H1 (cell line): ENCODE data around the gene TTLL9. TPM values are rescaled to one million over a fixed set of nuclear protein-coding genes. Genes with fewer than 3 reads are reported as not detected.

Experiments
- CTCF ChIA-PET: fragments of 300-600 bp; sonication (Branson Sonifier 250); formaldehyde crosslinking; loops from one replicate; lab custom pipeline; 2021; ENCODE audit not compliant: partially characterized antibody; lab: Charles Lee
- POLR2A ChIA-PET: fragments of 300-600 bp; sonication (Branson Sonifier 250); formaldehyde crosslinking; loops from one replicate; lab custom pipeline; 2021; ENCODE audit warnings: inconsistent platforms; ENCODE audit not compliant: partially characterized antibody; lab: Charles Lee
- DNase-seq, 2 experiments: peaks; one replicate each; pipeline versions ENCODE4 v3.0.0 to v3.0.0-alpha.2; 2010 to 2022; ENCODE audit warnings: low spot score in 2 of 2, low read depth in 1 of 2, mixed read lengths in 1 of 2
- FAIRE-seq: peaks from 2 replicates; lab custom pipeline; 2011; peaks lifted over from hg19 to GRCh38; lab: Jason Lieb, UNC
- H2AFZ ChIP-seq: 2 replicates; pipeline ENCODE4 v1.8.1; 2012; ENCODE audit warnings: low read length, inconsistent platforms
- H2AK5ac ChIP-seq: 2 replicates; pipeline ENCODE4 v1.6.1; 2013; ENCODE audit warnings: low read depth, low read length
- H2BK120ac ChIP-seq: replicated peaks from 2 replicates; pipeline ENCODE3; 2013; ENCODE audit warnings: low read depth, low read length, inconsistent platforms
- H2BK12ac ChIP-seq: 2 replicates; pipeline ENCODE4 v1.6.1; 2013; ENCODE audit warnings: low read depth, low read length
- H2BK15ac ChIP-seq: 2 replicates; pipeline ENCODE4 v1.6.1; 2013; ENCODE audit warnings: low read length
- H2BK20ac ChIP-seq: 2 replicates; pipeline ENCODE4 v1.6.1; 2013; ENCODE audit warnings: low read length
- H2BK5ac ChIP-seq: 2 replicates; pipeline ENCODE4 v1.6.1; 2013; ENCODE audit warnings: low read depth, low read length
- H3K14ac ChIP-seq: 2 replicates; pipeline ENCODE4 v1.6.1; 2013; ENCODE audit warnings: inconsistent platforms; ENCODE audit not compliant: insufficient read length
- H3K18ac ChIP-seq: 2 replicates; pipeline ENCODE4 v1.6.1; 2013; ENCODE audit warnings: low read length; ENCODE audit errors: extremely low read depth
- H3K23ac ChIP-seq: 2 replicates; pipeline ENCODE4 v1.6.1; 2013; ENCODE audit warnings: inconsistent platforms; ENCODE audit not compliant: insufficient read length
- H3K23me2 ChIP-seq: 2 replicates; pipeline ENCODE4 v1.6.1; 2013; ENCODE audit warnings: low read depth, low read length
- H3K27ac ChIP-seq: 2 replicates; pipeline ENCODE4 v1.6.1; 2011; ENCODE audit warnings: low read depth, low read length, inconsistent platforms
- H3K27me3 ChIP-seq, 4 experiments: replicated peaks in 1 of 4; 1 replicate in 1 of 4; 2 replicates in 3 of 4; pipeline versions ENCODE4 v1.6.1 to v1.8.1; 2011 to 2013; ENCODE audit warnings: low read length in 3 of 4, mild to moderate bottlenecking in 3 of 4, inconsistent platforms in 2 of 4, mixed read lengths in 2 of 4, moderate library complexity in 1 of 4; ENCODE audit not compliant: control insufficient read depth in 3 of 4, insufficient read depth in 3 of 4; ENCODE audit errors: extremely low read depth in 1 of 4
- H3K36me3 ChIP-seq, 4 experiments: 2 replicates each; pipeline versions ENCODE4 v1.6.1 to v1.8.1; 2011 to 2013; ENCODE audit warnings: mild to moderate bottlenecking in 4 of 4, low read length in 3 of 4, moderate library complexity in 2 of 4, control low read depth in 1 of 4, inconsistent platforms in 1 of 4; ENCODE audit not compliant: insufficient read depth in 4 of 4, control insufficient read depth in 2 of 4
- H3K4ac ChIP-seq: replicated peaks from 2 replicates; pipeline ENCODE3; 2013; ENCODE audit warnings: low read length, low read depth, mixed read lengths, inconsistent platforms; ENCODE audit not compliant: insufficient read length
- H3K4me1 ChIP-seq, 4 experiments: replicated peaks in 1 of 4; 1 replicate in 1 of 4; 2 replicates in 3 of 4; pipeline versions ENCODE4 v1.6.1 to v1.8.1; 2011 to 2013; ENCODE audit warnings: low read length in 3 of 4, inconsistent platforms in 2 of 4, mixed read lengths in 1 of 4; ENCODE audit not compliant: insufficient read depth in 4 of 4, control insufficient read depth in 3 of 4
- H3K4me2 ChIP-seq, 2 experiments: 2 replicates each; pipeline versions ENCODE4 v1.6.1 to v1.8.1; 2011 to 2013; ENCODE audit warnings: low read depth in 2 of 2, low read length in 2 of 2, control low read depth in 1 of 2, inconsistent platforms in 1 of 2, mild to moderate bottlenecking in 1 of 2; ENCODE audit not compliant: insufficient read depth in 1 of 2
- H3K4me3 ChIP-seq, 4 experiments: fragments of 200-600, 300-600 bp in 1 of 4; sonication (generic), shearing (Covaris generic), sonication (Bioruptor Twin) in 1 of 4; 2 replicates each; pipeline versions ENCODE4 v1.5.1 to v1.8.1; 2011 to 2016; ENCODE audit warnings: low read length in 4 of 4, low read depth in 3 of 4, control low read depth in 2 of 4, inconsistent platforms in 2 of 4, mild to moderate bottlenecking in 2 of 4, mixed read lengths in 1 of 4, moderate library complexity in 1 of 4; ENCODE audit not compliant: insufficient read depth in 2 of 4; ENCODE audit errors: extremely low read depth in 1 of 4
- H3K56ac ChIP-seq: replicated peaks from 2 replicates; pipeline ENCODE3; 2013; ENCODE audit warnings: low read depth, mild to moderate bottlenecking, mixed read lengths, low read length, inconsistent platforms; ENCODE audit not compliant: insufficient read length
- H3K79me1 ChIP-seq: 2 replicates; pipeline ENCODE4 v1.6.1; 2013; ENCODE audit warnings: low read depth, low read length, control low read depth
- H3K79me2 ChIP-seq, 2 experiments: 2 replicates each; pipeline versions ENCODE4 v1.6.1 to v1.8.1; 2012 to 2013; ENCODE audit warnings: low read length in 2 of 2, mild to moderate bottlenecking in 2 of 2, inconsistent platforms in 1 of 2; ENCODE audit not compliant: insufficient read depth in 2 of 2, control insufficient read depth in 1 of 2
- H3K9ac ChIP-seq, 4 experiments: replicated peaks in 1 of 4; 1 replicate in 1 of 4; 2 replicates in 3 of 4; pipeline versions ENCODE4 v1.6.1 to v1.8.1; 2011 to 2013; ENCODE audit warnings: low read depth in 3 of 4, low read length in 3 of 4, control low read depth in 2 of 4, mild to moderate bottlenecking in 2 of 4, moderate library complexity in 2 of 4, inconsistent platforms in 1 of 4; ENCODE audit errors: extremely low read depth in 1 of 4
- H3K9me3 ChIP-seq, 2 experiments: 2 replicates each; pipeline versions ENCODE4 v1.6.1 to v1.8.1; 2012 to 2013; ENCODE audit warnings: mild to moderate bottlenecking in 2 of 2, moderate library complexity in 2 of 2, control low read depth in 1 of 2, inconsistent platforms in 1 of 2, low read depth in 1 of 2, low read length in 1 of 2, mixed read lengths in 1 of 2; ENCODE audit not compliant: insufficient read depth in 2 of 2
- H4K20me1 ChIP-seq, 2 experiments: replicated peaks in 1 of 2; 2 replicates each; pipeline versions ENCODE3 to v1.8.1; 2011 to 2013; ENCODE audit warnings: inconsistent platforms in 2 of 2, low read length in 2 of 2, mild to moderate bottlenecking in 1 of 2; ENCODE audit not compliant: insufficient read depth in 2 of 2, control insufficient read depth in 1 of 2
- H4K5ac ChIP-seq: 2 replicates; pipeline ENCODE4 v1.6.1; 2013; ENCODE audit warnings: low read length, low read depth, mixed read lengths, inconsistent platforms; ENCODE audit not compliant: insufficient read length
- H4K8ac ChIP-seq: 2 replicates; pipeline ENCODE4 v1.8.0; 2013; ENCODE audit warnings: mild to moderate bottlenecking, moderate library complexity, low read length, inconsistent platforms; ENCODE audit not compliant: insufficient read depth; ENCODE audit errors: extremely low read depth
- H4K91ac ChIP-seq: replicated peaks from 2 replicates; pipeline ENCODE3; 2013; ENCODE audit warnings: low read length, mixed read lengths, inconsistent platforms; ENCODE audit not compliant: insufficient read length
- EGR1 ChIP-seq: IDR thresholded peaks from 2 replicates; pipeline ENCODE4 v1.6.1; 2011; ENCODE audit warnings: low read depth, low read length, borderline replicate concordance
- KDM4A ChIP-seq: IDR thresholded peaks from one replicate; pipeline ENCODE4 v1.7.1; 2012; ENCODE audit warnings: low read depth, mild to moderate bottlenecking, moderate library complexity, low read length, inconsistent platforms; ENCODE audit not compliant: severe bottlenecking
- WGBS, 2 experiments: shearing (Covaris generic) in 1 of 2; methylation state at CpG; one replicate each; pipeline versions ENCODE4 v1.1.6 to v1.1.7; 2013 to 2015; ENCODE audit warnings: low lambda C conversion rate in 2 of 2, mixed read lengths in 2 of 2, inconsistent platforms in 1 of 2, low coverage in 1 of 2, missing lambda C conversion rate in 1 of 2; ENCODE audit not compliant: insufficient replicate concordance in 2 of 2, insufficient coverage in 1 of 2, insufficient read length in 1 of 2; ENCODE audit errors: extremely low coverage in 1 of 2, missing lambda C conversion rate in 1 of 2; 5-methylcytosine and 5-hydroxymethylcytosine counted together
- polyA plus RNA-seq, 7 experiments: library from polyadenylated mRNA; depleted of rRNA in 3 of 7; stranded (reverse) in 5 of 7; unstranded in 2 of 7; fragments of >200 nt in 5 of 7; fragments of 200-250 nt in 2 of 7; gene quantifications; 1 replicate in 5 of 7; 2 replicates in 1 of 7; 4 replicates in 1 of 7; pipeline versions ENCODE4 v1.2.1 to v1.2.3, GENCODE V29; 2011 to 2013; ENCODE audit warnings: missing spikeins in 2 of 7, mixed read lengths in 2 of 7
- total RNA-seq: library from RNA; stranded (reverse); fragmentation: NEBNext Ultra II Directional; extraction: Animal tissue kit (Norgen Biotek cat#: 25700); gene quantifications from 2 replicates; pipeline ENCODE4 v1.2.1, GENCODE V29; 2021

The TTLL9 gene
- total and polyA plus RNA-seq, 2 of the 8 experiments (the other 6 are each of a cell fraction or from before 2014, with no cell fraction given) = 0.06 TPM; not detected in 1

- Histone ChIP-seq H4K91ac (no peak overlapping the region), H4K5ac (no peak overlapping the region), H3K79me2 (no peaks in the 10 kb centered on the region), H2BK120ac (no peak overlapping the region), H3K4me1 (peaks cover 4 to 38% (median 32%) of the 10 kb centered on the region in 4 experiments), H3K9me3 (no peaks in the 10 kb centered on the region), H2BK12ac (peak overlapping the region; percentile 13; the same call in 1 of the 2 replicates), H4K20me1 (no peaks in the 10 kb centered on the region), H3K56ac (no peak overlapping the region), H3K4me2 (peak overlapping the region in 1 of 2 experiments; percentile 21; a peak in 1 of 4 replicates), H2BK15ac (peak overlapping the region; percentile 1), H2AK5ac (no peak overlapping the region), H3K18ac (no peak overlapping the region), H3K23ac (no peak overlapping the region), H3K4ac (no peak overlapping the region), H3K14ac (no peak overlapping the region), H3K9ac (no peak overlapping the region), H3K79me1 (no peaks in the 10 kb centered on the region)
- ChIA-PET CTCF (interaction anchor here (0.5 to 4.0 kb wide), 8 partner anchors 9 to 152 kb away, joined by 3 to 24 read pairs (median 5); partner anchors contain the start of gene PDRG1), POLR2A (interaction anchor here (0.5 to 1.7 kb wide), 2 partner anchors 14 to 30 kb away, joined by 3 to 4 read pairs; no protein-coding TSS in a partner anchor)
- FAIRE-seq (no peak), DNase-seq (no peak)
- 71% methylated on average over 12 of the region's 12 CpGs; no CpG with 5 or more reads in 1 of the 2 experiments for WGBS, 2 experiments
- TF ChIP-seq EGR1 (no peak), KDM4A (no peak)
- TF ChIP-seq, all 59 proteins: peak for 0
- Histone ChIP-seq H3K23me2 (peaks cover 4% of the 10 kb centered on the region), H2BK20ac (peak overlapping the region; percentile 24; the same call in 1 of the 2 replicates), H3K36me3 (no peaks in the 10 kb centered on the region), H3K27ac (no peak overlapping the region), H4K8ac (no peak overlapping the region), H3K27me3 (peaks cover 0 to under 1% (median 0%) of the 10 kb centered on the region in 4 experiments; a peak in 1 of 7 replicates), H3K4me3 (no peak overlapping the region), H2AFZ (peak overlapping the region; percentile 68), H2BK5ac (no peak overlapping the region)
These were observed 27.8 kb upstream of the TTLL9 start for GRCh38 chr20:31842471-31843157.
